Measurements from ENCODE around the gene LNP1.
"Not testable (repeated sequence)": the region's sequence is repeated elsewhere in the genome, so short reads cannot be mapped to it uniquely, and the experiment has no call there.

LNP1 gene

DNA sequence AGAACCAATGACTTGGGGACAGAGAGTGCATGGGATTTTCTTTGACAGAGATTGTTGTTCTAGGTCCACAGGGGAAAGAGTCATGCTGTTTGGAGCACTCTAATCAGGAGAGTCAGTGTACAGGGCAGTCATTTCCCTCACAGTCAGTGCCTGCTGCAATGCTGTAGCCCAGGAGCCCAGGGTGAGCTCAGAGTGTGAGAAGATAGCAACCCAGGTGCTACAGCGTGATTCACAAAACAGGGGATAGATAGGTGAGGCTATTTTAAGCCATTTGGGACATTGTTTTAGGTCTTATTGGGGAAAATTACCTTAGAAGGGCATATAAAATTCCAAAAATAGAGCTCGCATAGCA lies 37.3 kb downstream of the LNP1 start:
- Histone ChIP-seq H3K27ac (no peak overlapping the region), H3K36me3 (replicated peaks) (no peaks in the 10 kb centered on the region), H3K27me3 (replicated peaks) (no peaks in the 10 kb centered on the region), H3K4me3 (ENCODE audit: low read depth, low read length) (no peak overlapping the region)
- no peak for DNase-seq
- in situ Hi-C loops (cut with HindIII; ENCODE audit: low pct_ligation_motif_present, low sequenced_read_pairs) = no loop called here
- TF ChIP-seq, protein P1, sequence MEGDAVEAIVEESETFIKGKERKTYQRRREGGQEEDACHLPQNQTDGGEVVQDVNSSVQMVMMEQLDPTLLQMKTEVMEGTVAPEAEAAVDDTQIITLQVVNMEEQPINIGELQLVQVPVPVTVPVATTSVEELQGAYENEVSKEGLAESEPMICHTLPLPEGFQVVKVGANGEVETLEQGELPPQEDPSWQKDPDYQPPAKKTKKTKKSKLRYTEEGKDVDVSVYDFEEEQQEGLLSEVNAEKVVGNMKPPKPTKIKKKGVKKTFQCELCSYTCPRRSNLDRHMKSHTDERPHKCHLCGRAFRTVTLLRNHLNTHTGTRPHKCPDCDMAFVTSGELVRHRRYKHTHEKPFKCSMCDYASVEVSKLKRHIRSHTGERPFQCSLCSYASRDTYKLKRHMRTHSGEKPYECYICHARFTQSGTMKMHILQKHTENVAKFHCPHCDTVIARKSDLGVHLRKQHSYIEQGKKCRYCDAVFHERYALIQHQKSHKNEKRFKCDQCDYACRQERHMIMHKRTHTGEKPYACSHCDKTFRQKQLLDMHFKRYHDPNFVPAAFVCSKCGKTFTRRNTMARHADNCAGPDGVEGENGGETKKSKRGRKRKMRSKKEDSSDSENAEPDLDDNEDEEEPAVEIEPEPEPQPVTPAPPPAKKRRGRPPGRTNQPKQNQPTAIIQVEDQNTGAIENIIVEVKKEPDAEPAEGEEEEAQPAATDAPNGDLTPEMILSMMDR (IDR thresholded peaks at IDR 0.05; ENCODE audit: low read depth, low read length, missing control alignments) = no peak

DNA sequence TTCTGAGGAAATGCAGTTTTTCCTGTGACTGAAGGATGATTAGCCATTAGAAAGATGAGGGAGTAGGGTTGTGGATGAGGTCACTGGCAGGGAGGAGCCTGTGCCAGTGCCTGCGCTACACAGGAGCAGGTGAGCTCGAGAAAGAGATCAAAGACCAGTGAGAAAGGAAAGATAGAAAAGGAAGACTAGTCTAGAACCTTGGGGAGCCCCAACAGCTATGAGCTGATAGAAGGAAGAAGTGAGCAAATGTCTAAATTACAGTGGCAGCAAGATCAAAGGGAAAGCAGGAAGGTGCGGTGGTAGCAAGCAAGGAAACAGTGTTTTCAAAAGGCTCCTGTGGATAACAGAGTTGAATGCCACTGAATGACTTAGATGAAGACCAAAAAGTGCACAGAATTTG lies 39.6 kb downstream of the LNP1 start:
- TF ChIP-seq, protein P1 (IDR thresholded peaks at IDR 0.05; ENCODE audit: low read depth, low read length, missing control alignments) = no peak
- H3K27ac ChIP-seq = no peak overlapping the region
- H3K4me3 ChIP-seq (ENCODE audit: low read depth, low read length) = no peak overlapping the region
- H3K27me3 ChIP-seq (replicated peaks) = no peaks in the 10 kb centered on the region
- H3K36me3 ChIP-seq (replicated peaks) = no peaks in the 10 kb centered on the region
- DNase-seq = no peak
- in situ Hi-C loops (cut with HindIII; ENCODE audit: low pct_ligation_motif_present, low sequenced_read_pairs) = no loop called here

DNA sequence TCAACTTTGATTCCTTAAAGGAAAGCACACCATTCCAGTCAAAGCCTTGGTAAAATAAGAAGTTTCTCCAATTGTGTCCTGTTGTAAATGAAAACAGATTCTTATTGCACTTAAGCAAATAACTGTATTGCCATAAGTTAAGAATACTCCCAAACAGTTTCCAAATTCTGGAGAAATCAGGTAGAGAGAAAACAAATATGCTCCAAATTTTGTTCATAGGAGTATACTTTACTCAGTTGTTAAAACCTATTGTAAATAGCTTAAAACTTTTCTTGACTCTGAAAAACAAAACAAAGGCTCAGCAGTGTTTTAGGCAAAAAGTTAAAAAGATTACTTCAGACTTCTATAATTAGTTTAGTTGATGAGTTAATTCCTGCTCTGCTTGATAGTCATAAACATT lies 42.4 kb downstream of the LNP1 start:
- H3K4me3 ChIP-seq (ENCODE audit: low read depth, low read length) = no peak overlapping the region
- DNase-seq = no peak
- no peaks in the 10 kb centered on the region for H3K36me3 ChIP-seq (replicated peaks)
- H3K27me3 ChIP-seq (replicated peaks) = no peaks in the 10 kb centered on the region
- TF ChIP-seq, protein P1 (IDR thresholded peaks at IDR 0.05; ENCODE audit: low read depth, low read length, missing control alignments) = no peak
- no peak overlapping the region for H3K27ac ChIP-seq
- in situ Hi-C loops (cut with HindIII; ENCODE audit: low pct_ligation_motif_present, low sequenced_read_pairs) = no loop called here

DNA sequence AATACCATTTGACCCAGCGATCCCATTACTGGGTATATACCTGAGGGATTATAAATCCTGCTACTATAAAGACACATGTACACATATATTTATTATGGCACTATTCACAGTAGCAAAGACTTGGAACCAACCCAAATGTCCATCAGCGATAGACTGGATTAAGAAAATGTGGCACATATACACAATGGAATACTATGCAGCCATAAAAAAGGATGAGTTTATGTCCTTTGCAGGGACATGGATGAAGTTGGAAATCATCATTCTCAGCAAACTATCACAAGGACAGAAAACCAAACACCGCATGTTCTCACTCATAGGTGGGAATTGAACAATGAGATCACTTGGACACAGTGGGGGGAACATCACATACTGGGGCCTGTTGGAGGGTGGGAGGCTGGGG lies 45.7 kb downstream of the LNP1 start:
- H3K4me3 ChIP-seq (ENCODE audit: low read depth, low read length); H3K27me3 ChIP-seq (replicated peaks); DNase-seq; H3K27ac ChIP-seq; H3K36me3 ChIP-seq (replicated peaks); in situ Hi-C loops (cut with HindIII; ENCODE audit: low pct_ligation_motif_present, low sequenced_read_pairs): not testable (repeated sequence)

DNA sequence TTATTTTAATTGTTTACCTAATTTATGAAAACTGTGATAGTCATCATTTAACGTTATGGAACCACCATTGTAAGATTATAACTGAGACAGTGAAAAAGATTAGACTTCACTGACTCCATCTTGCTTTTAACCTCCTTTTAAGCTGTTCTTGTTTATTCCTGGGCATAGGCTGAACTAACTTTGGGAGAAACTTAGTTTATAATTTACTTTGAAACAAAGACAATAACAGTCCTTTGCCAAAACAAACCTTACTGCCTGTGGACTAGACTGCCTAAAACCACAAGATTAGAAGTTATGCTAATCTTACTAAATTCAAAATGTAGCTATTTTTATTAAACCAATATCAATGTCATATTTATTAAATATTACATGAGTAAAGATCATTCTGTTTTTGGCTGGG lies 46.7 kb downstream of the LNP1 start:
- no peaks in the 10 kb centered on the region for H3K27me3 ChIP-seq (replicated peaks)

DNA sequence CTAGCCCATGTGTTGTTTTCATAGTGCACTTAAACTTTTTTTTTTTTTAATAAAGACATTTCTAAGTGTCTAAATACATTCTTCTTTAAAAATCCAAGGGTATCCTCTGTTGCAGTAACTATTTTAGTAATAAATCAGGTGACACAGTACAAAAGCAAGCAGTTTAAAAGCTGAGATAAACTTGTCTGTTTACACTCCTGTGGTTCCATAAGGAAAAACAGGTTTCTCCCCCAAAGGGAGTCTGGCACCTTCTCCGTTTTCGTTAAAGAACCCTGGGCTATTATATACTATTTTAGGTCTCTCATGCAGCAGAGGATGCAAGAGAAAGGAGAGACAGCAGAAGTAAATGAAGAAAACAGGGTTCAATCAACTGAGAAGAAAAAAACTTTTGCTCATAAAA lies 47.9 kb downstream of the LNP1 start:
- in situ Hi-C loops (cut with HindIII; ENCODE audit: low pct_ligation_motif_present, low sequenced_read_pairs) = no loop called here
- Histone ChIP-seq H3K27ac (no peak overlapping the region), H3K36me3 (replicated peaks) (no peaks in the 10 kb centered on the region), H3K4me3 (ENCODE audit: low read depth, low read length) (no peak overlapping the region), H3K27me3 (replicated peaks) (no peaks in the 10 kb centered on the region)
- no peak for DNase-seq
- TF ChIP-seq, protein P1 (IDR thresholded peaks at IDR 0.05; ENCODE audit: low read depth, low read length, missing control alignments) = no peak

More for the DNA sequence above, 46.7 kb downstream of the LNP1 start:
- Histone ChIP-seq H3K4me3 (ENCODE audit: low read depth, low read length) (no peak overlapping the region), H3K36me3 (replicated peaks) (no peaks in the 10 kb centered on the region), H3K27ac (no peak overlapping the region)
- DNase-seq = no peak
- in situ Hi-C loops (cut with HindIII; ENCODE audit: low pct_ligation_motif_present, low sequenced_read_pairs) = no loop called here
- TF ChIP-seq, protein P1 (IDR thresholded peaks at IDR 0.05; ENCODE audit: low read depth, low read length, missing control alignments) = no peak
